NCI-H1417 (cell line): ENCODE measurements around the gene KICS2.

Source experiments
- DNase-seq, 3 experiments: peaks; one replicate each; lab custom pipeline; 2025; lab: John Stamatoyannopoulos, UW

KICS2 gene

GRCh38 chr12:64222009-64222765, at the start of gene KICS2:
KICS2 (minus strand) TSS chr12:64222296; CDS start chr12:64222237, 59 bp downstream.
- peak; percentile 97 to 99 (median 98) for DNase-seq

GRCh38 chr12:64270411-64270810, 48.3 kb upstream of the KICS2 start:
- DNase-seq = peak in 2 of 3 experiments; percentile 17 to 18

- peak; percentile 68 to 95 (median 90) for DNase-seq
Measured at GRCh38 chr12:64269161-64269560, 47.1 kb upstream of the KICS2 start.

- DNase-seq = no peak
Measured at GRCh38 chr12:64268409-64268808, 46.3 kb upstream of the KICS2 start.

- no peak for DNase-seq
Measured at GRCh38 chr12:64265839-64266238, 43.7 kb upstream of the KICS2 start.

GRCh38 chr12:64261813-64262212, 39.7 kb upstream of the KICS2 start:
- DNase-seq = no peak

- DNase-seq = peak in 1 of 3 experiments; percentile 15
Measured at GRCh38 chr12:64258576-64258975, 36.5 kb upstream of the KICS2 start.

GRCh38 chr12:64256166-64256800, 34.2 kb upstream of the KICS2 start:
- peak; percentile 43 to 91 (median 81) for DNase-seq

- no peak for DNase-seq
Measured at GRCh38 chr12:64255249-64255648, 33.2 kb upstream of the KICS2 start.

- DNase-seq = no peak
Measured at GRCh38 chr12:64253356-64253755, 31.3 kb upstream of the KICS2 start.

GRCh38 chr12:64252681-64253080, 30.6 kb upstream of the KICS2 start:
- no peak for DNase-seq

GRCh38 chr12:64243809-64244208, 21.7 kb upstream of the KICS2 start:
- DNase-seq = peak in 1 of 3 experiments; percentile 14

- DNase-seq = no peak
Measured at GRCh38 chr12:64240781-64241180, 18.7 kb upstream of the KICS2 start.

- peak in 2 of 3 experiments; percentile 47 to 63 for DNase-seq
Measured at GRCh38 chr12:64237382-64237781, 15.3 kb upstream of the KICS2 start.

GRCh38 chr12:64236549-64236948, 14.5 kb upstream of the KICS2 start:
- peak in 1 of 3 experiments; percentile 32 for DNase-seq

- DNase-seq = no peak
Measured at GRCh38 chr12:64232196-64232595, 10.1 kb upstream of the KICS2 start.

GRCh38 chr12:64229796-64230195, 7.7 kb upstream of the KICS2 start:
- DNase-seq = no peak

GRCh38 chr12:64229240-64229639, 7.1 kb upstream of the KICS2 start:
- no peak for DNase-seq

GRCh38 chr12:64225626-64226025, 3.5 kb upstream of the KICS2 start:
- DNase-seq = no peak

GRCh38 chr12:64221651-64222008, 466 bp downstream of the KICS2 start:
- DNase-seq = peak; percentile 90 to 94 (median 93)

- DNase-seq = no peak
Measured at GRCh38 chr12:64220046-64220445, 2.0 kb downstream of the KICS2 start.

- DNase-seq = no peak
Measured at GRCh38 chr12:64219145-64219544, 3.0 kb downstream of the KICS2 start.

GRCh38 chr12:64218597-64218996, 3.5 kb downstream of the KICS2 start:
- no peak for DNase-seq
